GM18511 (cell line): Measurements from ENCODE around the gene DDX51.
"Not testable (repeated sequence)": the region's sequence is repeated elsewhere in the genome, so short reads cannot be mapped to it uniquely, and the experiment has no call there.

ENCODE experiments used
- ATAC-seq: cut with Tn5 transposase; IDR thresholded peaks from one replicate; pipeline ENCODE4 v1.9.1; 2021; ENCODE audit warnings: mild to moderate bottlenecking, moderate library complexity; ENCODE audit not compliant: unreplicated experiment

The DDX51 gene

GRCh38 chr12:132141976-132142678, 2.0 kb downstream of the DDX51 start:
- ATAC-seq = no peak

DNA sequence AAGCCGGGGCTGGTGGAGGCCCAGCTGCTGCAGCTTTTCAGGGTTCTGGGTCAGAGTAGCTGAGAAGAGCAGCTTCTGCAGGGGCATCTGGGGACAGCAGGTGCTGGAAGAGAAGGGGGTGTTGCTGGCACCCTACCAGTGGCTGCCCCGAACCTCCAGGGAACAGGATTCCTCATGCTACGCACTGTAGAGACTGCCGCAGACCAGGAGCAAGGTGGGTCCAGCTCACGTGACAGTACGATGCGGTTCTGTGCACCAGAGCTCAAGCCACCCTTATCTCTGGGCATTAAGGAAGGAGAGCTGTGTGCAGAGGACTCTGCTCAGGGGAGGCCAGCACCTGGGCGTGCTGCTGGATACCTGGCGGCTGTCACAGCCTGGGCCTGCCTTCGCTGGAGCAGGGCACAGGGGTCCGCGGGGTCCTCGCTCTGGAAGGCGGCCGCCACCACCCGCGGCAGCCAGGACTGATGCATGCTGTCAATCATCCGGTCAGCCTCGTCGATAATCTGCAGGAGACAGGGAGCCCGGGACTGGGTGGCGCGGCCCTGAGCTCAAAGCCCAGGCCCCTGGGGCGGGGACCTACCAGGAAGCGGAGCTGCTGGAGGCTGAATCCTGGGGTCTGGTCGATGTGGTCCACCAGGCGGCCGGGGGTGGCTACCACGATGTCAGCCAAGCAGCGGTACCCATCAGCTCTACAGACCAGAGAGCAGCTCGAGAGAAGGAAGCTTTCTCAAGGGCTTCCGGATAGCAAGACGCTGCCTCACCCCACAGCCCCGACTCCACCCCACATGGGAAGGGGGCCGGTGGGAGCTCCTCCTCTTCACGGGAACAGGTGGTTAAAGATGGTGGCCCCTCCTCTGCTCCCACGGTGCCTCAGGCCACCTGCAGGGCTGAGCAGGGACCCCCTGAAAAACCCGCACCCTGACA, 2.9 kb downstream of the DDX51 start:
- ATAC-seq = no peak

GRCh38 chr12:132140501-132140900, 3.6 kb downstream of the DDX51 start:
- ATAC-seq = no peak

DNA sequence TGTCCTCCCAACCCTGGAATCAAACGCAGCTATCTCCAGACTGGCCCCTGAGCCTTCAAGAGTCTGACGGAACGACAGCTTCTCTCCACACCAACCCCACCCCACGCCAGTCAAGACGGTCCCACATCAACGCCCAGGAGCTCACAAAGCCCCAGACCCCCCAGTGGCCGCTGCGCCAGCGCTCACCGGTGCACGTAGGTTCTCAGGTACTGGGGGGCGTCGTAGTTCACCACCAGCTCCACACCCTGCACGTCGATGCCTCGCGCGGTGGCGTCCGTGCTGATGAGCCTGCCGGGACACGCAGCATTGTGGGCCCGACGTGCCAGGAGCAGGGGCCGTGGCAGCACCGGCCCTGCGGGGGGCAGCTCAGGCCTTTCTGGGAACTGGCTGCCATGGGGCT, 4.2 kb downstream of the DDX51 start:
- ATAC-seq = no peak

GRCh38 chr12:132138941-132139871, 4.9 kb downstream of the DDX51 start:
- no peak for ATAC-seq

- no peak for ATAC-seq
These were observed 6.5 kb downstream of the DDX51 start for GRCh38 chr12:132137483-132138125.

GRCh38 chr12:132136226-132136625, 7.9 kb downstream of the DDX51 start:
- not testable (repeated sequence) for ATAC-seq

GRCh38 chr12:132134653-132135183, 9.4 kb downstream of the DDX51 start:
- ATAC-seq = not testable (repeated sequence)

- no peak for ATAC-seq
These were observed 10.0 kb downstream of the DDX51 start for GRCh38 chr12:132133952-132134652.

DNA sequence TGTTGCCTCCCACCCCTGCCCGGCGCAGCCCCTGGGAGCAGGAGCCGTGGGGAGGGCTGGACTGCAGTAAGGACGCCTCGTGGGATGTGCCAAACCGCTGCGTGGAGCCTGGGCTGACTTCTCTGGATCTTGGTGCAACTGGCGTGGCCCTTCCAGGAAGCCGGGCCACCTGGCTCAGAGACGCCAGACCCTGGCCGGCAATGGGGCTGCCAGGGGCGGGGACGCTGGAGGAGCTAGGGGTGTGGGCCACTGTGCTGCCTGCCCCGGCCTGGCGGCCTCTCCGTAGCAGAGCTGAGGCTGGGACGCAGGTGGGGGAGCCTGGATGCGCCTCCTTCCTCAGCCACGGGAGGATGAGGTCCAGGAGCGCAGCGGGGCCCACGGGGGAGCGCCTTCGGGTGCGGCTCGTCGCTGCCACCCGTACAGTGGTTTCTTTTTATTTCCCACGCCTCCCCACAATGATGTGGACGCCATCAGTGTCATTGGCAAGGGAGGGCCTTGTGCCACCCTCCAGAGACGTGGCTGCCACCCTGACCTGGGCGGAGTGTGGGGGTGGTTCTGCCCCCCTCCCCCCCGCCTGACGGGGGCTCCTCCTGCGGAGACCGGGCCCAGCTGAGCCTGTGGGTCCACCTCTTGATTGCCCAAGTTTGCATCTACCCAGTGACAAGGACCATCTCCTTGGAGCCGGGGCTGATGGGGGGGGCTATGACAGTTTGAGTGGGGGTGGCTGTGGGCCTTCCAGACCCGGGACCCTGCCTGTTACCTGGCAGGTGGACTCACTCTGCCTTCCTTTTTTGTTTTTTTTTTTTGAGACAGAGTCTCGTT, 11.3 kb downstream of the DDX51 start:
- no peak for ATAC-seq

DNA sequence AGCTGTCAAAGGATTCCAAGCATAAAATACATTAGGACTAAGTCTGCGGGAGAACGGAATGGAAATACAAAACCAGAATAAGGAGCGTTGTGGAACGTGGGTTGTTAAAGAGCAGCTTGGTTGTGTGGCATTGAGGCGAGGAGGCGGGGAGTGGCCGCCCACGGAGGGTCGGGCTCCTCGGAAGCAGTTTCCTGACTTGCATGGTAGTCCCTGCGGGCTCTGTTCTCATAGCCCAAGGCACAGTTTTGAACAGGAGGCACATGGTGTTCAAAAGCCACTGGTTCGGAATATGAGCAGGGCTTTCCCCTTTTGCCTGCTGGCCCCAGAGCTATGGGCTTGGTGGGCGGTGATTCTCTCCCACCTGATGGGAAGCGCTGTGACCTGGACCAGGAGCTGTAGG, 12.2 kb downstream of the DDX51 start:
- no peak for ATAC-seq

- ATAC-seq = no peak
These were observed 12.9 kb downstream of the DDX51 start for GRCh38 chr12:132131229-132131628.

- no peak for ATAC-seq
These were observed 13.4 kb downstream of the DDX51 start for GRCh38 chr12:132130690-132131089.

DNA sequence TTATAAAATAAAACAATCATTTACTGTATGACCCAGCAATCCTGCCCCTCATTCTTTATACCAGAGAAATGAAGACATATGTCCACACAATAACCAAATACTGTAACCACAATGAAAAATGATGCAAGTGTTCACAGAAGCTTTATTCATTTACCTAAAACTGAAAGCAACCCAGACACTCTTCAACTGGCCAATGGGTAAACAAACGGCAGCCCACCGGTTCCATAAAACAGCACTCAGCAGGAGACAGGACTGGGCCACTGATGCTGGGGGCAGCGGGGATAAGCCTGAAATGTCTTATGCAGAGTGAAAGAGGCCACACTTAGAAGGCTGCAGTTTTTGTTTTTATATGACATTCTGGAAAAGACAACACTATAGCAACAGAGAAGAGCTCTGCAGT, 15.1 kb downstream of the DDX51 start:
- ATAC-seq = no peak

GRCh38 chr12:132127041-132127440, 17.1 kb downstream of the DDX51 start:
- no peak for ATAC-seq

GRCh38 chr12:132125736-132126135, 18.4 kb downstream of the DDX51 start:
- no peak for ATAC-seq

GRCh38 chr12:132124766-132125425, 19.2 kb downstream of the DDX51 start:
- no peak for ATAC-seq
